GM10266 (cell line): ENCODE results near the gene ADARB2.

Source experiments
- DNase-seq: peaks from one replicate; pipeline ENCODE4 v3.0.0; 2012; ENCODE audit errors: extremely low spot score
- TF ChIP-seq, protein P1 (sequence below): IDR thresholded peaks from 2 replicates; pipeline ENCODE4 v1.5.1; 2012; ENCODE audit warnings: mild to moderate bottlenecking, low read depth; ENCODE audit not compliant: control insufficient read depth, insufficient read depth; ENCODE audit errors: missing control alignments

ADARB2 gene

DNA sequence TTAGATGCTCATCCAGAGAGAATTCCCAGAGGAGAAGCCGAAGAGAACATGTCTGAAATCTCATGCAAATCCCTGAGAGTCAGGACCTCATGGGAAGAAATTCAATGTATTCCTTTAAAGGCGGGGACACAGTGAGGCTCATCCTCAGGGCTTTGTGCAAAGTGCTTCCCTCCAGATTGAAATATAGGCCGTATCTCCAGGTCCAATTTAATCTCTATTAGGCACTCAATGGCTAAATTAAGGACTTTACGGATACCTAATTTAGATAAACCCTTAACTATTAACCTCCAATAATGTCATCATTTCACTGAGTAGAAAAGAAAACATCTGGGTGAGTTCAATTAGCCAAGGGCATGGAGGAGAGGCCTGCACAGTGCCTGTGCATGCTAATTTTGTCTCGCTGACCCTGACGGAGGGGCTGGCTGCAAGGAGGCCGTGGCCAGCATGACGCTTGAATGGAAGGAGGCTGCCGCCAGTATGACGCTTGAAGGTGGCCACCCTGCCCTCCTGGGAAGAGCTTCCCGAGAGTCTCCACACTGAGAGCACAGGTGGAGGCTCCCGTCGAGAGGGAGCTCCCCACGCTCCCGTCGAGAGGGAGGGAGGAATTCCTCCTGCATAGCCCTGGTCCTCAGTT, 287.6 kb downstream of the ADARB2 start:
- DNase-seq = no peak
- TF ChIP-seq, protein P1, sequence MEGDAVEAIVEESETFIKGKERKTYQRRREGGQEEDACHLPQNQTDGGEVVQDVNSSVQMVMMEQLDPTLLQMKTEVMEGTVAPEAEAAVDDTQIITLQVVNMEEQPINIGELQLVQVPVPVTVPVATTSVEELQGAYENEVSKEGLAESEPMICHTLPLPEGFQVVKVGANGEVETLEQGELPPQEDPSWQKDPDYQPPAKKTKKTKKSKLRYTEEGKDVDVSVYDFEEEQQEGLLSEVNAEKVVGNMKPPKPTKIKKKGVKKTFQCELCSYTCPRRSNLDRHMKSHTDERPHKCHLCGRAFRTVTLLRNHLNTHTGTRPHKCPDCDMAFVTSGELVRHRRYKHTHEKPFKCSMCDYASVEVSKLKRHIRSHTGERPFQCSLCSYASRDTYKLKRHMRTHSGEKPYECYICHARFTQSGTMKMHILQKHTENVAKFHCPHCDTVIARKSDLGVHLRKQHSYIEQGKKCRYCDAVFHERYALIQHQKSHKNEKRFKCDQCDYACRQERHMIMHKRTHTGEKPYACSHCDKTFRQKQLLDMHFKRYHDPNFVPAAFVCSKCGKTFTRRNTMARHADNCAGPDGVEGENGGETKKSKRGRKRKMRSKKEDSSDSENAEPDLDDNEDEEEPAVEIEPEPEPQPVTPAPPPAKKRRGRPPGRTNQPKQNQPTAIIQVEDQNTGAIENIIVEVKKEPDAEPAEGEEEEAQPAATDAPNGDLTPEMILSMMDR = no peak

DNA sequence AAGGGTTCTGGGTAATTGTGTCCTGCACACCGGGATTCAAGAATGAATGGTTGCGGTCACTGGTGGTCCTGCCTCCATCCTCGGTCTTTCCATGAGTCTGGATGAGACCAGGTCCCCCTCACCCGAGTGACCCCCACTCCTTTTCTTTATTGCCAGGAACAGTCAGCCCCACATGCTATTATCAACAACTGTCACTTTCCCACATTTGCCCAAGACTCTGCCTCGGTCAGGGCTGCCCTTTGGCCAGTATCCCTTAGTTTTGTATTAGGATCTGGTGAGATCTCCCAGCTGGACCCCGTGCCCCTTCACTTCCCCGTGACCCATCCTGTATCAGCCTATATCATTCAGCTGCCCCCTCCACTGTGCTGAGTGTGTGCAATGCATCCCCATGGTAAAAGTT, 288.3 kb downstream of the ADARB2 start:
- TF ChIP-seq, protein P1 = no peak
- no peak for DNase-seq

DNA sequence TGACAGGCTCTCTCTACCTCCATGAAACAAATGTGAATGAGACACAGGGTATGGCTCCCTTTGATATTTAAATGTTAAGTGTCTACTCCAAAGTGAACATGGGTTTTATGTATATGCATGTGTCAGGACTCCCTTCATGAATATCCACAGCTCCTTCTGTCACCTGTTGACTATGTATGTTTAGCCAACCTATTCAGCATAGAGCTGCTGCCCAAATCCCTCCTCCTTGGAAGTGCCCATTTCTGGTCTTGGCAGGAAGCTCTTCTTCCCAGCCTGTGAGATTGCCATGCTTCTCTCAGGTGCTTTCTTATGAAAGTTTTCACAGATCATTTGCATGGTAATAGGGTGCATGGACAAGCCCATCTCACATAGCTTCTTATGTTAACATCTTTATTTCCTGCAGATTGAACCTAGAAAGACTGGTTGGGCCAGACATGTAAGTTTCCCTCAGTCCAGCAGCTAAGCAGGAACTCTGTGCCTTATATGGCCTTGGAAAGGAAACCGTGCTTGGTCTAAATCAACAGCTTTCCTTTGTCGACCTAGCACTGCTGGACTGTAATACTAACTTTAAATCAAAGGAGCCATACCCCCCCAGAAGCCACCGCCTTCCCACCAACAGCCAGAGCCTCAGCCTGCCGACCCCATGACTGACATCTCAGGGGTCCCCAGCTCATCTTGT, 288.9 kb downstream of the ADARB2 start:
- TF ChIP-seq, protein P1 = no peak
- DNase-seq = no peak

DNA sequence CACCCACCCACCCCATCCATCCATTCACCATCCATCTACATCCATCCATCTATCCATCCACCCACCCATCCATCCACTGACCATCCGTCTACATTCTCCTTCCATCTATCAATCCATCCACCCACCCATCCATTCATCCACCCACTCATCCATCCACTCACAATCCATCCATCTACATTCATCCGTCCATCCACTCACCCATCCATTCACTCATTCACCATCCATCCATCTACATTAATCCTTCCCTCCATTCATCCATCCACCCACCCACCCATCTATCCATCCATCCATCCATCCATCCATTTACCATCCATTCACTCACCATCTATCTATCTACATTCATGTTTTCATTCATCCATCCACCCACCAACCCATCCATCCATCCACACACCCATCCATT, 292.5 kb downstream of the ADARB2 start:
- TF ChIP-seq, protein P1 = no peak
- DNase-seq = no peak

DNA sequence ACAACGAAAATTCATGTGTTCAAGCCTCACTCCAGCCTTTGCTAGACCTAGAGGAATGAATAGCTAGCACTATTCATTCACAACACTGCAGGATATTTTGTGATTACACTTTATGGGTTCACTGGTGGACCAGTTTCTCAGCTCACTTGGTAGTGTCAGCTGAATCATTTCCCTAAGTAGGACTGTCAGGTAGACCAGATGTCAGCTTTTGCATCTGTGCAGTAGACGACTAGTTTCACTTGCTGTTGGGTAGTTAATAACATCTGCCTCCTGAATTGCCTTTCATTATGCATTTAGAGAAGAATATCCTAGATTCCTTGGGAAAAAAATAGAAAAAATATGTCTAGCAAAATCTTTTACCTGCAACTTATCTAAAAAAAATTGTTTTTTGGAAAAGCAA, 296.4 kb downstream of the ADARB2 start:
- no peak for DNase-seq
- TF ChIP-seq, protein P1 = no peak

DNA sequence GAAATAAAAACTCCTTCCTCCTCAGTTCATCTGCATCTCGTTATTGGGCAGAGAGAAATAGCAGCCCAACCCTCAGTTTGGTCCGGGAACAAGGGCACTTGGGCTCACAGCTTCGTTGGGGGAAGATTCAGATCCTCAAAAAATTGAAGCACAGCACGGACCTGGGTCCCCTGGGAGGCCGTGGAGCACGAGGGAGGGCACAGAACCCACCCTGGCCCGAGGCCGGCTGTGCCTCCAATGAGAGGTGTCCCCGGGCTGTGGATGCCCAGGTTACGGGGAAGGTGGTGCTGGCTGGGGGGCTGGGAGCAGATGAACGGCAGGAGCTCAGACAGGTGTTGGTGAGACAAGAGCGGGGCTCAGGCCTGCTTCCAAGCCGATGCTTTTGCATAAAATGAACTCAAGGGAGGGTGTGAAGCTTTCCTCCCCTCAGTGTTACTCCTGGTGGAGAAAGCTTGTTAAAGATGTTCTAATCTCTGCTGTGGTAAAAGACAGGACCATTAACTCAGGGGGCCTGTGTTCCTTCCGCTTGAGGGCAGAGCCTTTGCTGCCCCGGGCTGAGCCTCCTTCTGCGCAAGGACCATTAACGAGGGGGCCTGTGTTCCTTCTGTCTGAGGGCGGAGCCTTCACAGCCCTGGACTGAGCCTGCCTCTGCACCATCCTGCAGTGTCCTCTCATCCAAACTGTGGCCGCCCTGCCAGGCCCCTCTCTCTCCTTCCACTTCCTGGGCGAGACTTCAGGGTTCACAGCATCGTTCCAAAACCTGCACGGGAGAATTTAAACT, 302.2 kb downstream of the ADARB2 start:
- TF ChIP-seq, protein P1 = no peak
- DNase-seq = no peak
